Amniotic stem cell (primary cell): ENCODE data around the gene TGFBR3.
"Not testable (repeated sequence)": the region's sequence is repeated elsewhere in the genome, so short reads cannot be mapped to it uniquely, and the experiment has no call there.

Source experiments
- DNase-seq: peaks from one replicate; lab custom pipeline; 2025; lab: John Stamatoyannopoulos, UW

Gene TGFBR3

DNA sequence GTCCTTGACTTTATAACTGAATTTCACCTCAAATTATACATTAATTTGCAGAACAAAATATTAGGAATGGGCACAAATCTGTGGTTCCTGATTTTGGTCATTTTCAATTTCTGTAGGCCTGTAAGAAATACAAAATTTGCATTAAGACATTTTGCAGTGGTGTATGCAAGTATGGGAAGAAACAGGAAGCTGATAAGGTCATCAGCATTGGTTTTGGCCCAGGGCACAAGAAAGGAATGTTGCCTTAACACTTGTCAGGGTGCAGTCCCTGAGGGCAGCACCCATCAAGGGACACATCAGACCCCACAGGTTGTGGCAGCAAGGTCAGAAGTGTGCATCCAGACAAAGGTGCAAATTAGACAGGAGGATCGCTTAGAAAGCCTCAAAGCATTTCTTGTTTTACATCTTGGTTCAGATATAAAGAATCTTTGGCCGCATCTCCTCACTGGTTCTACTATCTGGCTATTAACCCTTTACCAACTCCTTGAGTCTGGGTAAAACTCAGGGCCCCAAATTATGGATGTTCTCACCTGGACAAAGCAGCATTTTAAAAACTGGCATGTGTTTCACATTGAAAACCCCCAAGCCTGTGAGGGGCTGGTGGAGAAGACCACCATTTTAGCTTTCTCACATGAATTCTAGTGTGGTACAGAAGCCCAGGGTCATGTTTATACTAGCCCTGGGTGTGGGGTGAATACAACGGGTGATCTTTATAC lies 202.9 kb downstream of the TGFBR3 start:
- no peak for DNase-seq

DNA sequence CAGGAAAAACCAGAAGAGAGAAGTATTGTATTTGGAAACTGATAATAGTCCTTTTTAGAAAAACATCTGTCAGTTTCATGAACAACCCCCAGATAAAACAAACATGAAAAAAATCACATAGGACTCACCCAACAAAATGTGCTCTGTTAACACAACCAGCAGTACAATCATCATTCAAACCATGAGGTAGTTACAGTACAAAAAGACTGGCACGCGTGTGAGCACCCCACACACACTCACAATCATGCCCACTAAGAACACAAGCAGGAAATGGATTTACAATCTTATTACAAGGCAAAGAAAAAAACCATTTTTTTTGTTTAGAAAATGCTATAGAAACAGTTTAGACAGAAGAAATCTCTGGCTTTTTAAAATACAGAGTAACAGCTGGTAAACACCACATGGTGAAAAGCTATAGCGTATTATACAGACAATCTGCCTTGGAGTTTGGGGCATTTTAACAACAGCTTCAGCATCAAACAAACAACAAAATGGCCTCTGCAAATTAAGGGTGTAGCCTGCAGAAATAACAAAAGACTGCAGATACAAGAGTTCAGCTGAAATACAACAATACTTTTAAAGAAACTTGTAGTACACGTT lies 205.3 kb downstream of the TGFBR3 start:
- no peak for DNase-seq

DNA sequence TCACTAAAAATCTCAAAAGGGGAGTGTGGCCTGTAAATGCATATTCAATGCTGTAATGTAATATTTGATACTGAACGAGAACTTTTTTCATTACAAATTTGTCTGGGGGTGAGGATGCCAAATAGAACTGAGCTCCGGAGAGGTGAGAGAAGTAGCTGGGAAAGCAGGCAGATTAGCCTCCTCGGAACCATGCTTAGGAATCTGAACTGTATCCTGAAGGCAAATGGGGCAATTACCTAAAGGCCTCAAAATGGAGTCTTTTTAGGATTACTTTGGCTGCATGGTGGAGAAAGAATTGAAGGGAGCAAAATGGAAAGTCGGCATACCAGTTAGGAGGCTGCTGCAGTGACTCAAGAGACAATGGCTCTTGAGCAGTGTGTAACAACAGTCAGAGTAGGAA lies 206.5 kb downstream of the TGFBR3 start:
- DNase-seq, result no peak

DNA sequence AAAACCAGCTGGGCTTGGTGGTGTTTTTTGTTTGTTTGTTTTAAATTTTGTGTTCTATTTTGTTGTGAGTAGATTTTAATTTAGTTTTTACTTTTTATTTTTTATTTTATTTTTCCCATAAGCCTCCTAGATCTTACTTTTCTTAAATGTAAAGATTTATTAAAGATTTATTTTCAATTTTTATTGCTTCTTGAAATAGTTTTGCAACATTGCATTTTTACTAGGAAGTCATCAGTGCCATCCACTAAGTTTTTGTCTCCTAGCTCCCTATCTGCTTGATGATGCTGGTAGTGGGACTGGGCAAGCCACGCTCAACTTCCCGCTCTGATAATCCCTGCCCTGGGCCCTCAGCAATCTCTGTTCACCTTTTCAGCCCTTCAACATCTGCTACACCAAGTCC lies 209.9 kb downstream of the TGFBR3 start:
- no peak for DNase-seq

DNA sequence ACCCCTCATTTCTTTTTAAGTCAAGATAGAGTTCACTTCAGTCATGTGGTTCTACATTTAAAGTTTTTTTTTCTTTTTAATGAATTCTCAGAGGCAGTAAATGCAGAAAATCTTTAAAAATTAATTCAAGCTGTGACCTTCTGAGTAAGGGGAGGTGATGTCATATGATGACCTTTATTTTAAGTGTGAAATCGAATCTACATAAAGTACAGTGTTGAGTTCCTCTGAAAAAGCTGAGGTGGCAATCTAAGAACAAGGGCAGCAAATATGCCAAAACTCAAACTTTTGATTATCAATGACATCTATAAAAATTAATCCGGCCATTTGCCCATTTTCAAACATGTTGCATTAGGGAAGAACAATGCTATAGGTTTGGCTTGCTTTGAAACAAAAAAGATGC lies 211.8 kb downstream of the TGFBR3 start:
- no peak for DNase-seq

DNA sequence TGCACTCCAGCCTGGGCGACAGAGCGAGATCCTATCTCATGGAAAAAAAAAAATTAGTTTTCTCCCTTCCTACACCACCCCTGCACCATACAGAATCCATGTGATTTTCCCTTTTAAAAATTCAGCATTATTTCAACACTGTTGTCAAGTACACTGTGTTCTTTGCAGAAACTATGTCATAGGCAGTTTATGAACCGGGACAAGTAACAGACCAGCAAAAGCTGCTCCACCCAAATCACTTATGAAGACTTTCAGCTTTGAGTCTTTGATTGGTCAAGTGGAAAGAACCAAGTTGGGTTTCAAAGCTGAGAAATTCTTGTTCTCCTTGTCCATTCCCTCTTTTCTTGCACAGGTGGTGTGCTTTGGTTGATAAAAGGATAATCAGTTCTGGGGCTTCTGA lies 212.3 kb downstream of the TGFBR3 start:
- no peak for DNase-seq

DNA sequence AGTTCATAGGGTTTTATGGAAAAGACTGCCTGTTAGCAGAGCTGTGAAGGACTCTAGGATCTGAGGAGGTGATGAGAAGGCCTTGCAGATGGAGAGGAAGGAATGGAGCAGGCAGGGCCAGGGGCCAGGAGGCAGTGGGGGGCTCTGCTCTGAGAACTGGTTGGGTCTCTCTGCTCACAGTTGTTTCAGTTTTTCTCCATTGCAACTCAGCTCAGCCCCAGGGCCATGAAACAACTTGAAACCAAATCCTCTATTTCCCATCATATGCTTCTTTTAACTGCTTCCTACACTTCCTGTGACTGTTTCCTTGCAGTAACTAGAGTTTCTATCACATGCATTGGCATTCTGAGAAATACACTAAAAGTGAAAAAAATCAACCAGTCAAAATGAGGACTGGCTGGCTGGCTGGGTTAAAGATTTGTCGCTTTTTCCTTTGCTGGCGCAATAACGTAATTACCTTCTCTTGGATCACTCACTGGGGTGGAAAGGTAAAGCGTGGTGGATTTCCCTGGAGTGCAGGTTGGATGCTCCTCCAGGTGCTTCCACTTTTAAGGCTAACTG lies 213.3 kb downstream of the TGFBR3 start:
- no peak for DNase-seq

DNA sequence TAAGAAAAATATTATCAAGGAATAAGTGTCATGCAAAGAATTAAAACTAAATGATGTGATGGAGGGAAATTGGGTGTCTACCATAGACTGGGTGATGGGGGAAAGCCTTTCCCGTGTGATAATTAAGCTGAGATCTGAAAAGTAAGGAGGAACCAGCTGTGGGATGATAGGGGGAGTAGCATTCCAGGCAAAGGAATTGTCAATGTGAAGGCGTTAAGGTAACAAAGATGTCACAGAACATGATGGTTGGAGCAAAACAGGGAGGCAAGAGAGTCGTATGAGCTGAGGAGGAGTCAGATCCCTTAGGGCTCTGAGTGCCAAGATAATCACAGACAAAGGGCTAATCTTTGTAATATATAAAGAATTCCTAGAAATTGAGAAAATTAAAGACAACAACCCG lies 215.2 kb downstream of the TGFBR3 start:
- DNase-seq, result no peak

DNA sequence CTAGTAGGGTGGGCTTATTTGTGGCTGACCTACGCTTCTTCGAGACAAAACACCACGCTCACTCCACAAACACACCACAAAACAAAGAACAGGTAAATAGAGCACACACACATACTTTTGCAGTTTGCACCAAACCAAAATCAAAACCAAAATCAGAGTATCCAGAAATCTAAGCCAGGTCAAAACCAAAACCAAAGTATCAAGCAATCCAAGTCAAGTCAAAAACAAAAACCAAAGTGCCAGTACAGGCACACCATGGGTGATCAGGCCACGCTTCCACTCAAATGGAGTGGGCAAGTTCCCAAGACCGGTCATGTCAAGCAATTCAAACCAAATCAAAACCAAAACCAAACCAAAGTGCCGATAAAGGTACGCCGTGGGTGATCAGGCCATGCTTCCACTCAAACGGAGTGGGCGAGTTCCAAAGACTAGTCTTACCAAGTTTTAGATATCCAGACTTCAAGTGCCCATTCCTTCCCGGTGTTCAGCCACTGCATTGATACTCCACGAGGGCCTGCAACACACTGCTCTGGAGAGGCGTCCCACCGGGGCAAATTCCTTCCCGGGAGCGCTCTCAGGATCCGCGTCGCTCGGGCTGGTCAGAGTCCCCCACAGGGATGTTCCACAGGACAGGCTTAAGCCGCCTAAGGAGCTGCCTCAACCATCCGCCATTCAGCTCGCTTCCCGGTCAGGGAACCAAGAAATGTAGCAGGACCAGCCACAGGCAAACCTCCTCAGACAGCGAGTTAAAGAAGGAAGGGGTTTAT lies 216.2 kb downstream of the TGFBR3 start:
- DNase-seq, result no peak

DNA sequence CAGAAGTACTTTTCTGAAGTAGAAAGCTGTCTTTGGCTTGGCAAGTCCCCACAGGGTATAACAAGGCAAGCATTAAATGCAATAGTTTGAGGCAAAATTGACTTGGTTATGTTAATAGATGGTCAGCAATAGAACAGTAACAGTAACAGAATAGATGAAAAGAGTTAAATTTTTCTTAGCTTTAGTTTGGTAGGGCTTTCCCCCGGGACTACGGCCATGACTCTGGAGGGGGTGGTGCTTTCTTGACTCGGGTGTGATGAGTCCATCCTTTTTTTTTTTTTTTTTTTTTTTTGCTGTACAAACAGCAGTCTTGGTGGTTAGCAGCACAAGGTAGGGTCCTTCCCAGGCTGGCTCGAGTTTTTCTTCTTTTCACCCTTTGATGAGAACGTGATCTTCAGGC lies 219.3 kb downstream of the TGFBR3 start:
- DNase-seq, result not testable (repeated sequence)

DNA sequence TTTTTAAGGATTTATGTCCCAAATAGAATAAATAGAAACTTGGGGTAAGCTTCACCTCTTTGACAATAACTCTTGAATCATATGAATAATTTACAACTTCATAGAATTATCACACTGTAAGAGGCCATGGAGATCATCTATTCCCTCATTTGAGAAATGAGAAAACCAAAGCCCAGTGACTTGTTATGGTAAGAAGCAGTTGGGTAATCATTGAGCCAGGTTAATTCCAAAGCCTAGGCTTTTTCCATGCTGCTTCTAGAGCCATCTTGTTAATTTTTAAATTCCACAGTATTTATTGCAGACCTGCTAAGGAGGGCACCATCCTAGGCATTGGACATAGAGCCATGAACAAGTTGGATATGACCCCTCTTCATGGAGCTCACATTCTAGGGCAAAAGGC lies 224.8 kb downstream of the TGFBR3 start:
- no peak for DNase-seq

DNA sequence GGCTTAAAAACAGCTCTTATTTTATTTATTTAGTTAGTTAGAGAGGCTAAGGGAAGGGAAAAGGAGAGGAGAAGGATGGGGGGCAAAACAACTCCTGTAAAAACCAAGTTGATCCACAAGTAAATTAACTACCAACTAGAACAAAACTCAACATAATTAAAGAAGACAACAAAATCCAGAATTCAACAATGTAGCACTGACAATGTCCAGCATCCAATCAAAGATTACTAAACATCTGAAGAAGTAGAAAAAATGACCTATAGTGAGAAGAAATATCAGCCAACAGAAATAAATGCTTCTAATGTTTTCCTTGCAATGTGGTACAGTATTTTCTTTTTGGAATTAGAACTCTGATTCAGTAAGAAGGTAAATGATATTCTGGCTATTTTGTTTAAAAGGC lies 225.2 kb downstream of the TGFBR3 start:
- DNase-seq, result no peak

DNA sequence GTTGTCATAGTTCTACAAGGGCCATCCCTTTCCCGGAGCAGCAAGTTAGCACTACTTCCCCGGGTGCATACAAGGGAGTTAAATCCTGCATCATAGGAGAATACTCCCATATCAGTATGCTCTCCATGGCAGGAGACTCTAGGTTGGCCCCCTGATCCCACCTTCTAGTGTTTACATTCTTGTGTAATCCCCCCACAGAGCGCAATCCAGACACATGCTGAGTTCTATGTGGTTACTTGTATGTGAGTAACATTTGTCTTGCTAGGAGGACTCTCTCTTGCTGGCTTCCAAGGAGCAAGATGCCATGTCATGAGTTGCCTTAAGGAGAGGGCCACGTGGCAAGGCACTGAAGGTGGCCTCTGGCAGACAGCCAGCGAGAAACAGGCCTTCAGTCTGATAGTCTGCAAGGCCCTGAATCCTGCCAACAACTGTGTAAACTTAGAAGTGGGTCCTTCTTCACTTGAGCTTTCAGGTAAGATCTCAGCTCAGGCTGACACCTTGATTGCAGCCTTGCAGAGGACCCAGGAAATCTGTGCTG lies 230.0 kb downstream of the TGFBR3 start:
- DNase-seq, result no peak

DNA sequence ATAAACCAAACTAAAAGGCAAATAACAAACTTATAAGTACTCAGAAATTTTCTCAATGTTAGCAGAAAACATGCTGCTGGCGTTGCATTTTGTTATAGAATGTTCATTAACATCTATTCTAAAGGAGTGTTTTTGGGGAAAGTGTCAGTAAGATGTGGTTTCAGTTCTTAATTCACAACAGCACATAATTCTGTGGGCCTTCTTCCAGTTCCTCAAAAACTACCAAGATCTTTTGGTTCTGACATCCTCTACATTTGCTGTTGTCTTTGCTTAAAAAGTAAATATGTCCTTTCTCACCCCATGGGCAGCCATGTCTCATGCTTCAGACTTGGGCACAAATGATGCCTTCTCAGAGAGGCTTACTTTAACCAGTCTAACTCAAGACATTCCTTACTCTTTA lies 232.8 kb downstream of the TGFBR3 start:
- DNase-seq, result no peak

DNA sequence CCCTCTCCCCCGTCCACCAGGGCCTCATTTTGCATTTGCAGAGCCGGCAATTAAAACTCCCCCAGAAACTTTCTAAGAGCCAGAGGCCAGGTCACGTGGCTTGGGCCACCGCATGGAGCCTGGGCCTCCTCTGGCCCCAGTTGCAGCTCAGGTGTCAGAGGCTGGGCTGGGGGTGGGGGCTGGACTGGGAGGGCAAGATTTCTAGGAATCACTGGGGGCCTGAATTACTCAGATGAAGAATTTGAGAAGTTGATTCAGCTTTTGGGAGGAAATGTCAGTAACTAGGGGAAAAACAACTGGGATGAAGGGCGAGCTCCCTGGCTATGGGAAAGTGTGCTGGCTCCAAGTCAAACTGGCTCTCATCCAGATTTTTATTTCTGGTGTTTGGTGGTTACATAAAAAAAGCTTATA lies 234.3 kb downstream of the TGFBR3 start:
- DNase-seq, result no peak

DNA sequence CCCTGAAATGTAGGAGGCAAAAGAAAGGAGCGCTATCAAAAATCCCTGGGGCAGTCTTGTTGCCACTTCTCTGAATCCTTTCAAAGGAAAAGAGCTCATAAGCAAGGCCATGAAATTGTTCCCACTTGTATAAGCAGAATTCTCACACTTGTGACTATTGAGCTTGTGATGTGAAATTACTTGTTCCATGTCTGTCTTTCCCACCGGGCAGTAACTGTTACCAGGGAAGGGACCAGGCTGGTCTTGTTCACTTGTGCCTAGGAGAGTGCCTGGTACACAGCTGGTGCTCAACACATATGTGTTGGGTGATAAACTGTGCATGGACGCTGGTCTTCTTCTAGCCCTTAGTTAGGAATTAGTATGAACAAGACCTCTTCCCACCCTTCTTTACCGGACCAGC lies 234.7 kb downstream of the TGFBR3 start:
- no peak for DNase-seq

DNA sequence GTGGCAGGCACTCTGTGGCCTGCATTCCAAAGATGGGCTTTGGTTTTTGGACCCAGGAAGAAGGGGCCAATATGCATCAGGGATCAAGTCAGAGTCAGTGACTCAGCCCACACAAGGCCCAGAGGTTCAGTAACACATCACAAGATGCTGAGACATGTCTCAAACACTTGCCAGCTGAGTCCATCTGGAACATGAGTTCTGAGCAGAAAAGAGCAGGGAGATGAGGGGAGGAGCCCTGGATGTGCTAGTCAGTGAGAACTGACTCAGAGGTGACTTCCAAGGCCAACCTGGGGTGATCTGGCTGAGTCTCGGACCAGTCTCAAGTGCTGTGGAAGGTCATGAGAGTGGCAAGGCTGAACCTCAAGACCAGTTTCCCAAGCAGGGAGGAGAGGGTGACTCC lies 235.2 kb downstream of the TGFBR3 start:
- peak; percentile 96 for DNase-seq

DNA sequence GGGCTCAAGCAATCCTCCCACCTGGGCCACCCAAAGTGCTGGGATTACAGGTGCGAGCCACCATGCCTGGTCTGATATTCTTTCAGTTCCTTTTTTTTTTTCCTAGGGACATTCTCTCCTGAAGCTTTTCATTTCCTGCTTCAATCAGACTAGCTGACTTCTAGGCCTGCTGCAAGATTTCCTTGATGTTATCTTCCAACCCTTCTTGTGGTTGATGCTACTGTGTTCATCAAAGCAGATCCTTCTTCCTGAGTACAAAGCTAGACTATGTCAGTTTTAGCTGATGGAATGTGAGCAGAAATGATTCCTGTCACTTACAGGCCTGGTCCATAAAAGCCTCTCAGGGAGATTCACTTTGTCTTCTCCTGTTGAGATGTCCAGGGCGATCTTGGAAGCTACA lies 238.9 kb downstream of the TGFBR3 start:
- no peak for DNase-seq

DNA sequence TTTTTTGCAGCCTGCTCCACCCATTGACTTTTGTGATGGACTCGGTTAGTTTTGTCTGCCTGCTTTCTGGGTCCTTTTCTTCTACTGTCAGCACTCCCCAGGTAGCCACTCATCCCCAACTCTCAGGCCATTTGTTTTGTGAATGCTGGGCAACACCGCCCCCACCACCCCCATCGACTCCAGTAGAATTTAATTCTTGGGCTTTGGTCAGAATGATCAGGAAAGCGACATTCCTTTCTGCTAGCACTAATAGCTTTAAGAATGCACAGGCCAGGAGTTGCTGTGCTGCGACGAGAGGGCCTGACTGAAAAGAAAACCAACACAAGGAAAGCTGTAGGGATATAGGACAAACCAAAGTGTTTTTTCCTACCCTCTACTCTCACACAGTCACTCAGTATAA lies 240.9 kb downstream of the TGFBR3 start:
- no peak for DNase-seq

DNA sequence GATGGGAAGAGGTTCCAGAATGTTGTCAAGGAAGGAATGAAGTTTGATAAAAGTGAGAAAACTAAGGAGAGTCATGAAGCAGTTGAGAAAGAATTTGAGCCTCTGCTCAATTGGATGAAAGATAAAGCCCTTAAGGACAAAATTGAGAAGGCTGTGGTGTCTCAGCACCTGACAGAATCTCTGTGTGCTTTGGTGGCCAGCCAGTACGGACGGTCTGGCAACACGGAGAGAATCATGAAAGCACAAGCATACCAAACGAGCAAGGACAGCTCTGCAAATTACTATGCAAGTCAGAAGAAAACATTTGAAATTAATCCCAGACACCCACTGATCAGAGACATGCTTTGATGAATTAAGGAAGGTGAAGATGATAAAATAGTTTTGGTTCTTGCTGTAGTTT lies 242.5 kb downstream of the TGFBR3 start:
- no peak for DNase-seq

DNA sequence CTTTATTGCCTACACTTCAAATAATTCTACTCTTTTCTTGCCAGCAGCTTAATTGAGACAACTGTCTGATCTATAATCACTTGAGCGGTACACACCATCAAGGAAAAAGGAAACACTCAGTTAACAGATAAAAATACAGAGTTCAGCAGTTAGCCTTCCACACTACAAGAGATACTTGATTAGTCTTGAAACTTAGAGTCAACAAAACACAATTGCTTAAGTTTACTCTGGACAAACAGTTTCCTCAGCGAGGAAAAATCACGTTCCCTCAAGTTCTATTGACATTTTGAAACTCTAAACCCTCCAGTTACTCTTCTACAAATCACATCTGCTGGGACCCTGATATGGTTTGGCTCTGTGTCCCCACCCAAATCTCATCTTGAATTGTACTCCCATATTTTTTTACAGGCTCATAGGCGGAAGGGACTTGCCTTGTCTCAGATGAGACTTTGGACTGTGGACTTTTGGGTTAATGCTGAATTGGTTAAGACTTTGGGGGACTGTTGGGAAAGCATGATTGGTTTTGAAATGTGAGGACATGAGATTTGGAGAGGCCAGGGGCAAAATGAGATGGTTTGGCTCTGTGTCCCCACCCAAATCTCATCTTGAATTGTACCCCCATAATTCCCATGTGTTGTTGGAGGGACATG lies 244.9 kb downstream of the TGFBR3 start:
- DNase-seq, result no peak

DNA sequence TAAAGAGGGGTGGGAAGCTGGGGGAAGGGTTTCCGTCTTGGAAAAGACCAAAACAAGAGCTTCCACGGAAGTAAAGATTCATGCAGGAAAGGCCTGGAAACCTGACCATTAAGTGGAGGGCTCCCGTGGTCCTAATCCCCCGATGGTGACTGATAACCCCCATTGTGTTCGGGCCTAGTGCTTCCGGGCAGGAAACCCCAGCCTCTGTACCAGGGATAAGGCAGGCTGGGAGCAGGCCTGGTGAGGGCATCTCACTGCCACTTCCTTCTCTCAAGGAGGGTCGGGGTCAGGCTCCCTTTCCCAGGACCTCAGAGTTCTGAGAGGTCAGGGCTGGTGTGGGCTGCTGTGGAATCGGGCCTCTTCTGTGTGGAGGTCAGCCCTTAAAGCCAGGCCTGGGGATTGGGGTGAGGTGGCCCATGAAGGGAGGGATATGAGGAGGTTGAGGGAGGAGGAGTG lies 248.4 kb downstream of the TGFBR3 start:
- no peak for DNase-seq
